ENCODE measurements around the gene PARD3B.
"Not testable (repeated sequence)": the region's sequence is repeated elsewhere in the genome, so short reads cannot be mapped to it uniquely, and the experiment has no call there.

PARD3B gene

DNA sequence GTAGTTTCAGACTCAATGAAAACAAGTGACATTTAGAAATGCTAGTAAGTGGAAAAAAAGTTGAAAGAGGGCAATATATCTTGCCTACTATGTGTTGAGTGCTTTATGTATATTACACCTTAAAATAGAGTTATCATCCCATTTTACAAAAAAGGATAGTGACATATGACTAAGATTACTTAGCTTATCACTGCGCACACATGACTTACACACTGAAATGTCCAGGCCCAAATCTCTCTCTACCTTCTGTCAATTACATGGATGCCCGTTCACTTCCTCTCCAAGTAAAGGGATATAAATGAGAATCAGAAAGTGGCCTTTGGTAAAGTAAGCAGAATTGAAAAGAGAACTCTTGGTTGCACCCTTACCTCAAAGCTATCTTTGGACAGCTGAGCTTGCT is 3.6 kb upstream of the PARD3B start:
- DNase-seq, result no peak

DNA sequence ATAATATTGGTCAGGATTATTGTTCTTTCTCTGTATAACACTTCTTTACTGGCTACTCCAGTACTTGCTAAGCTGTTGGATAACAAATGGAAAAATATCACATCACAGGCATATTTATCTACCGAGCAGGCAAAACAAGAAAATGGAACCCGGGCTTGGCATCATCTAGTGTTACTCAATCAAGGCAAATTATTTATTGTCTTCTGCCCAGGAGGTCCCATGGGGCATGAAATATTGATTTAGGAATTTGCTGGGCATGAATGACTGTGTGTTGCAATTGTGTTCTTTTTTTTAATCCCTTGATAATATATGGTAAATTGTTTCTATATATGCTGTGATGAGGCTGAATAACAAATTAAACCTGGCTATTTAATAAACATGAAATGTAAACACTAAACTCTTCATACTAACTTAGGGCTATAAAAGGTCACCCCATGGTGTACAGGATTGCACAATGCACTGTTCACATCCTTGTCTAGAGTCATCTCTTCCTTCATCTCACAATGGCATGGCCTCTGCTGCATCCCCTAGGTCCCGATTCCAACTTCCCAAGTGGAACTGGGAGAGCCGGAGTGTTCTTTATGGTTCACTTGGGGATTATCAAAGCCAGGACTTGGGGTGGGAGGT is 2.2 kb upstream of the PARD3B start:
- DNase-seq, result no peak

GRCh38 chr2:204545861-204546735 is 823 bp downstream of the PARD3B start:
- peak; percentile 31 for DNase-seq

GRCh38 chr2:204550751-204551511 is 5.7 kb downstream of the PARD3B start:
- DNase-seq, result no peak

- no peak for DNase-seq
These were observed 6.2 kb downstream of the PARD3B start for GRCh38 chr2:204551512-204551863.

GRCh38 chr2:204557604-204558003 is 12.3 kb downstream of the PARD3B start:
- no peak for DNase-seq

GRCh38 chr2:204559358-204559757 is 14.1 kb downstream of the PARD3B start:
- DNase-seq, result not testable (repeated sequence)

DNA sequence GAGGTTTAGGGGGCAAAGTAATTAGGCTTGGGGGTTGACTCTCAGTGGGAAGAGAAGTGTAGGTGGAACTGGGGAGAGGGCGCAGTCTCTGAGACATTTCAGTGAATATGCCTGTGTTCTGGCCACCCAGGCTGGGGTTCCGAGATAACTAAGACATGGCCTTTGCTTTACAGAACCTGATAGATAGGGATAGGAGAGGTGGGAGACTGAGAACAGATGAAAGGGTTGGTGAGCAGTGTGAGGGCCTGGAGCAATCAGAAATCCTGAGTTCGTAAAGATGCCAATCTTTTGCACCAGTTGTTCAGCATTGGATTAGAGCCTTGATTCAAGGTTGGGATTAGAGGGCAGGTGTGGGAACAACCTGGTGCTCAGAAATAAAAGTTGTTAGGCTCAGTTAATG is 15.6 kb downstream of the PARD3B start:
- no peak for DNase-seq

- DNase-seq, result no peak
These were observed 16.5 kb downstream of the PARD3B start for GRCh38 chr2:204561771-204562170.

DNA sequence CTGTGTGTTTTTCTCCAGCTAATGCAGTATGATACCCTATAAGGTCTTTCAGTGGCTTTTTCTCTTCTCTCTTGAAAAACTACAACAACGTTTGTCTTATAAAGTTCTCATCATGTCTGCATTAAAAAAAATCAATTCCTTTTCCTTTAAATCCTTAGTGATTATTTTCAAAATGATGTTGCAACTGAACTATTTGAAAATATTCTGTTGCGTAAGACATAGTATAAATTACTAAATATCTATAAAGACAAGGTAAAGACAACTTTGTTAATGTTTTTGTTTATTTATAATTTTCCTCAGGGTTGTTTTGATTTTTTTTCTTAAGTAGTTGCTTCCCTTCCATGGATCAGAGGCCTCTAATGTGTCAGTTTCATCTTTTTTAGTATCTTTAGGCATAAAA is 21.2 kb downstream of the PARD3B start:
- DNase-seq, result no peak

GRCh38 chr2:204570421-204570820 is 25.1 kb downstream of the PARD3B start:
- no peak for DNase-seq

DNA sequence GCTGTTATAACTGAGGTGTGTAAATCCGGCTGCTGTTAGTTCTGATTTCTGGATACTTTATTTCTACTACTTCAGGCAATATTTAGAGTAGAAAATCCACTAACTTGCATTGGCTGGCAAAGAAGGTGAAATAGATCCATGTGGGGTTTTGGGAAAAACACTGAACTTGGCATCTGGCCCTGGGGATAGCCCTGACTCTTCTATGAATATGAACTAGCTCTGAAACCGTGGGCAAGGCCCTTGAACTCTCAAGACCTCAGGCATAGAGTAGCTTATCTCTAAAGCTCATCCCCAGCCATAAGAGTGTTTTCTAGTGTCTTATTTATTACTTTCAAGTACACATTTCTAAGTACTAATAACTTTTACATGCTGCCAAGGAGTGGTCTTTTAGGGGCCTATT is 25.8 kb downstream of the PARD3B start:
- DNase-seq, result no peak

DNA sequence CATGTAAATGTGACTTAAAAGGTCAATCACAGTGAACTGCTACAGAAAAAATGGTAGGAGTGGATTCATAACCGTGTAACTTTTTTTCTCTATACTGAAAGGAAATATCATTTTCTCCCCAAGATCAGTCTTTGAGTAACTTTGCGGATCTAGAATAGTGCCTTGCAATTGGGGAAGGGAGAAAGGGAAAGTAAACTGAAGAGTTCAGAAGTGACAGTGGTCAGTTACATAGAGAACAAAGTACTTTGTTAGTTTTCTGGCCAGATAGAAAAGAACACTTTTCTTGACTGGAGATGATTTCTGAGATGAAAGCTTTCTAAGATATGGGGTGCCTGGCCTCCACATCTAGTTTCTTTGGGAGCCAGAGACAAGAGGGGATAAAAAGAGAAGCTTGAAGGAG is 26.6 kb downstream of the PARD3B start:
- DNase-seq, result no peak

GRCh38 chr2:204573221-204573620 is 27.9 kb downstream of the PARD3B start:
- DNase-seq, result no peak

GRCh38 chr2:204574486-204574885 is 29.2 kb downstream of the PARD3B start:
- DNase-seq, result no peak

- no peak for DNase-seq
These were observed 30.2 kb downstream of the PARD3B start for GRCh38 chr2:204575463-204575862.

- DNase-seq, result no peak
These were observed 31.2 kb downstream of the PARD3B start for GRCh38 chr2:204576362-204576979.

- DNase-seq, result no peak
These were observed 33.8 kb downstream of the PARD3B start for GRCh38 chr2:204578928-204579598.

DNA sequence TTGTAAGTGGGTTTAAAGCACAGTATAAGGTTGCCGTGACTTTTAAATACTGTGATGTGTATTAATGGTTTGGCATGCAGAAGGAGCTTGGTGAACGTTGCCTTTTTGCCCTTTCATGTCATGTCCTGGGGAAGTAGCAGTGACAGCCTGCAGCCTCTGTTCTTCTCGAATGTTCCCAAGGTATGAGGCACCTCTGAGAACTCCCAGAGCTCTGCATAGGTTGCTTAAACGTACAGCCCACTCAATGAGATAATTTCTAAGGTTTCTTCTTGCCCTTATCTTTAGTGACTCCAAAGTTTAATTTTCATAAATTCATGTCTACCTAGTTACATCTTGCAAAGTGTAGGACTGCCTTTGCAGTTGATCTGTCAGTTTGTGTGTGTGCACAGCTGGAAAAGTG is 36.7 kb downstream of the PARD3B start:
- no peak for DNase-seq

DNA sequence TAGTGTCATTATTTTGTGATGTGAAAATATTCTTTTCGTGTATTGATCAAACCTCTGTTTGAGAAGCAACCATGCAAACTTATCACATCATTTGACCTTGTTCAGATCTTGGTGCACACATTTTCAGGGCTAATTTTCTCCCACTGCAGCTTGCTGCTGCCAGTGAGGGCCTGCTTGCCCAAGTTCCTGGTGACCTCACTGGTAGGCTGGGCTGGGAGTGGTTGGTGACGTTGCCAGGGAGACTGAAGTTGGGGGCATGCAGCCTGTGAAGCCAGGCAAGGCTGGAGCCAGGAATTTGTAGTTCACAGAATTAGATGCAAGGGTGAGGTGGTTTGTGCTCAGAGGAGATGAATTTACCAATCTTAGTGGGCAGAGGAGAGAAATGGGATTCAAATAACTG is 38.5 kb downstream of the PARD3B start:
- DNase-seq, result no peak

DNA sequence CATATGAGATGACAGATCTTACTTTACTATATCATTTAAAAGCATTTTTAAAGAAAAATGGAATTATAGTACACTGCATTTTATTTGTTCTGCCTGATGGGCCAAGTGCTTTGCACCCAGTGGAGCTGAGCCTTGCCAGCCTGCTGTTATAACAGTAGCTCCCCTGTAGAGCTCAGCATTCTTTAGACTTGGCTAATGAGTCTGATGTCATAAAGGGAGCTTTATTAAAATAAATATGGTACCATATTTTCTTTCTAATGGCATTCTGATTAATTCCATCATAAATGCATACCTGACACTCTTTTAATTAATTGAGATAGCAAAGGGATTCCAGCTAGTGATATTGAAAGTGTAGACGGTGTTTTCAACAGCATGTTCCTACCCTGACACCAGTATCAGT is 40.7 kb downstream of the PARD3B start:
- no peak for DNase-seq

DNA sequence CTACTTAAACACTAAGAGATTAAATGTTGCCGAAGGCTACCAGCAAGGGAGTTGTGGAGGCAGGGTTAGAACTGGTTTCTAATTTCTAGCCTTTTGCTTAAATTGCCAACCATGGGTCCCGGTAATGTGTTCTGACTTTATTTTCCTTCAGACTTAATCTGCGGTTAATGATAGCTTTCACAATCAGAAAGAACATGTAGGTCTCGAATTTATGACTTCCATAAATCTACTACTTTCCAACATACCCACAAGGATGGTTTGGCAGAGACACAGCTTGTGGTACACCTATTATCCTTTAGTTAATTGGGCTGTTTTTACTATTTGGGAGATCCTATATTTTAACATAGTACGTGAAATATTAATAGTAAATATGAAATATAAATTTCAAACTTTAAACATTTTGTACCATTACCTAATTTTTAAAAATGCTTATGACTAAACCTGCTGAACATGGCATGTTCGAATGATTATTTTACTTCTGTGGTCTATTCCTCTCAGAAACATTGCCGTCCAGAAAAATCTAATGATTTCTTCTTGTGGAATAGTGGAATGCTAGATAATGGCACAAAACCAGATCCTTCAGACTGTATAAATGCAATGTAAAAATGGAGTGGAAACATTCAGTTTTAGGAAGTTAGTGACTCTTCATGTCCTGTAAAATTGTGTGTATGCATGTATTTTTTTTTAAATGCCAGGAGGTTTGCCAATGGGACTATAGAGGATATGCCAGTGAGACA is 41.3 kb downstream of the PARD3B start:
- no peak for DNase-seq

All from DMS153 (cell line).